Stimulated activated effector memory CD8-positive, alpha-beta T cell treated with anti-CD3 and anti-CD28 coated beads, Interleukin-12 subunit alpha, Interleukin-12 subunit beta, amount 100 ng/mL, for 72 hours (primary cell): Measurements from ENCODE around the gene RIBC2.
A peak's percentile ranks its signal among the peaks of the same experiment; 100 is the strongest.
"Not testable (repeated sequence)": the region's sequence is repeated elsewhere in the genome, so short reads cannot be mapped to it uniquely, and the experiment has no call there.

Experiments
- ATAC-seq: fragments of 150-1000 bp; cut with Tn5 transposase; 2 replicates; pipeline ENCODE4 v1.10.0; 2021
- DNase-seq, 2 donors: peaks; one replicate each; pipeline ENCODE4 v3.0.0; 2021 to 2022; ENCODE audit warnings: low spot score in 2 of 2
- H3K27ac Mint-ChIP-seq: one replicate; pipeline ENCODE4 v1.8.0; 2022; ENCODE audit warnings: mild to moderate bottlenecking, mixed read lengths
- H3K36me3 Mint-ChIP-seq: one replicate; pipeline ENCODE4 v1.8.0; 2022; ENCODE audit warnings: mild to moderate bottlenecking, mixed read lengths
- H3K4me1 Mint-ChIP-seq: one replicate; pipeline ENCODE4 v1.8.0; 2022; ENCODE audit warnings: mixed read lengths
- H3K4me3 Mint-ChIP-seq: one replicate; pipeline ENCODE4 v1.8.0; 2022; ENCODE audit warnings: mild to moderate bottlenecking, mixed read lengths
- H3K9me3 Mint-ChIP-seq: one replicate; pipeline ENCODE4 v1.8.0; 2022; ENCODE audit warnings: mixed read lengths

Gene RIBC2

DNA sequence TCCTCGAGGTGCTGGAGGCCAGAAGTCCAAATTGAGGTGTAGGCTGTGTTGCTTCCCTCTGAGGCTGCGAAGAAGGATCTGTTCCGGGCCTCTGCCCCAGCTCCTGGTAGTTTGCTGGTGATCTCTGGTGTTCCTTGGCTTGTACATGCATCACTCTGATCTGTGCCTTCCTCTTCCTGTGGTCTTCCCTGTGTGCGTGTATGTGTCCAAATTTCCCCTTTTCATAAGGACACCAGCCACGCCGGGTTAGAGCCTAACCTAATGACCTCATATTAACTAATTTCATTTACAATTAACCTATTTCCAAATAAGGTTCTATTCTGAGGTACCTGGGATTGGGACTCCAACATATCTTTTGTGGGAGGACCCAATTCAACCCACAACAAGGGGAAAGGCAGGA, 21.5 kb downstream of the RIBC2 start:
- no peaks in the 10 kb centered on the region for H3K9me3 Mint-ChIP-seq
- H3K36me3 Mint-ChIP-seq = peaks cover 5% of the 10 kb centered on the region
- ATAC-seq = no peak
- DNase-seq = no peak
- H3K4me1 Mint-ChIP-seq = peaks cover 9% of the 10 kb centered on the region
- H3K27ac Mint-ChIP-seq = peak overlapping the region; percentile 43
- H3K4me3 Mint-ChIP-seq = no peak overlapping the region

DNA sequence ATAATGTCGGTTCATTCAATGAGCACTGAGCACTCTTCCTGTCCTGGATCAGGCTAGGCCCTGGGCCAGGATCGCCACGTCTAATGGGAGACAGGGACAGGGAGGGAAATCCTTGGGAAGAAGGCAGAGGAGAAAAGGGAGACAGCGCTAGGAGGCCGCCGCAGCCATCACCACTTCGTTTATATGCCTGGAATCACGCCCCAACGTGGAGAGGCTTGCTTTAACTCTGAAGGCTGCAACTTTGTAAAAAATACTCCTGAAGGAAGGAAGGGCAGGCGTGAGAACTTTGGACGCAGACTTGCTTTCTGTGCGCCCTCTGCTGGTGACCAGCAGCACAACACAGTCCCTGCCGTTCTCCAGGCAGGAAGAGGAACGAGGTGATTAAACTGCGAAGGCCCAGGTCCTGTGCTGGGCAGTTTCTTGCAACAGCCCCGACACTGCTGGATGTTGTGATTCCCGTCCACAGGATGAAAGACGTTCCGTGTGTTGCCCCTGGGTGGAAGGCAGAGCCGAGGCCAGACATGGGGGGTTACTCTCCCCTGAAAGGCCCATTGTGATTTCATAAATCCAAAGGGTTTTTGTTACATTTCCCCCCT, 22.1 kb downstream of the RIBC2 start:
- peak; percentile 82 for ATAC-seq
- no peaks in the 10 kb centered on the region for H3K9me3 Mint-ChIP-seq
- no peak overlapping the region for H3K4me3 Mint-ChIP-seq
- peak; percentile 73 to 85 for DNase-seq
- peaks cover 5% of the 10 kb centered on the region for H3K36me3 Mint-ChIP-seq
- H3K4me1 Mint-ChIP-seq = peaks cover 10% of the 10 kb centered on the region
- H3K27ac Mint-ChIP-seq = peak overlapping the region; percentile 43

DNA sequence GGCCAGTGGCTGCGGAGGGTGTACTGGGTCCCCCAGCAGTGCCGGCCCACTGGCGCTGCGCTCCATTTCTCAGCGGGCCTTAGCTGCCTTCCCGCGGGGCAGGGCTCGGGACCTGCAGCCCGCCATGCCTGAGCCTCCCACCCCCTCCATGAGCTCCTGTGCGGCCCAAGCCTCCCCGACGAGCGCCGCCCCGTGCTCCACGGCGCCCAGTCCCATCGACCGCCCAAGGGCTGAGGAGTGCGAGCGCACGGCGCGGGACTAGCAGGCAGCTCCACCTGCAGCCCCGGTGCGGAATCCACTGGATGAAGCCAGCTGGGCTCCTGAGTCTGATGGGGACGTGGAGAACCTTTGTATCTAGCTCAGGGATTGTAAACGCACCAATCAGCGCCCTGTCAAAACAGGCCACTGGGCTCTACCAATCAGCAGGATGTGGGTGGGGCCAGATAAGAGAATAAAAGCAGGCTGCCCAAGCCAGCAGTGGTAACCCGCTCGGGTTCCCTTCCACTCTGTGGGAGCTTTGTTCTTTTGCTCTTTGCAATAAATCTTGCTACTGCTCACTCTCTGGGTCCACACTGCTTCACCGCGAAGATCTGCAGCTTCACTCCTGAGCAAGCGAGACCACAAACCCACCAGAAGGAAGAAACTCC, 23.5 kb downstream of the RIBC2 start:
- Mint-ChIP-seq H3K4me1 (peaks cover 19% of the 10 kb centered on the region), H3K4me3 (peak overlapping the region; percentile 8)
- not testable (repeated sequence) for H3K36me3 Mint-ChIP-seq, H3K9me3 Mint-ChIP-seq, ATAC-seq, H3K27ac Mint-ChIP-seq, DNase-seq

DNA sequence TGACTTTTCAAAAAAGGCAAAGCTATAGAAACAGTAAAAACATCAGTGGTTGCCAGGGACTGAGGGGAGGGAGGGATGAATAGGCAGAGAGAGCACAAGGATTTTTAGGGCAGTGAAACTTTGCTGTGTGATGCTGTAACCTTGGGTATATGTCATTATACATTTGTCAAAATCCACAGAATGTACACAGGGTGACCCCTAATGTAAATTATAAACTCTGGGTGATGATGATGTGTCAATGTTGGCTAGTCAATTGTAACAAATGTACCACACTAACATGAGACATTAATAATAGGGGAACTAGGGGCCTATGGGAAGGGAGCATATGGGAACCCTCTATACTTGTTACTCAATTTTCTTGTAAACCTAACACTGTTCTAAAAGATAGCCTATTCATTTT, 24.8 kb downstream of the RIBC2 start:
- H3K9me3 Mint-ChIP-seq = no peaks in the 10 kb centered on the region

DNA sequence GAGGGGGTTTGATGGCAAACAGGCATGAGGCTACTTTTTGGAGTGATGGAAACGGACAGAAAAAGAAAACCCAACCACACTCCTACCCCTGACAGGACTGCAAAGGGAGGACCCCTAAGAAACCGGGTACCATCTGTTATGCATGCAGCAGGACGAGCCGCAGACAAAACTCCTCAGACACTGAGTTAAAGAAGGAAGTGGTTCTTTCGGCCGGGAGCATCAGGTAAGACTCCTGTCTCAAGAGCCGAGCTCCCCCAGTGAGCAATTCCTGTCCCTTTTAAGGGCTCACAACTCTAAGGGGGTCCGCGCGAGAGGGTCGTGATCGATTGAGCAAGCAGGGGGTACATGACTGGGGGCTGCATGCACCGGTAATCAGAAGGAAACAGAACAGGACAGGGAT, 27.2 kb downstream of the RIBC2 start:
- H3K27ac Mint-ChIP-seq, H3K4me3 Mint-ChIP-seq, H3K36me3 Mint-ChIP-seq, H3K9me3 Mint-ChIP-seq, DNase-seq, ATAC-seq: not testable (repeated sequence)
- peaks cover 12% of the 10 kb centered on the region for H3K4me1 Mint-ChIP-seq

More for the DNA sequence above, 24.8 kb downstream of the RIBC2 start:
- Mint-ChIP-seq H3K4me1 (peaks cover 19% of the 10 kb centered on the region), H3K4me3 (no peak overlapping the region), H3K27ac (no peak overlapping the region), H3K36me3 (peaks cover 5% of the 10 kb centered on the region)
- DNase-seq (no peak), ATAC-seq (no peak)

DNA sequence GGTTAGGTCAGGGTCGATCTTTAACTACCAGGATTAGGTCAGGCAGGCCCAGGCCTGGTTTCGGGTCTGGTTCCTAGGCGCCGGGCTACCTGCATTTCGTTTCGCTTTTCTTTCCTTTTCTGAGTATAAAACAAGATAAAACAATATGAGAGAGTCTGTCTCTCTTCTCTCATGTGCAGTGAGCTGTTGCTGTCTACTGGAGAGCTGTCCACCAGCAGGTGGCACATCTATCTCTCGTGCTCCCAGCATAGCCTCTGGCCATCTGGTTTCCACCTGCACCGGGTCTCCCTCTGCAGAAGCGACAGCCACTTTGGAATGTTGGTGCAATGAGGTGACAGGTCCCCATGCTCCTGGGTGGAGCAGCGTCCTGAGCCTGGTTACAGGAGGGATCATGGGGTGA, 27.6 kb downstream of the RIBC2 start:
- H3K4me1 Mint-ChIP-seq = peaks cover 10% of the 10 kb centered on the region
- no peaks in the 10 kb centered on the region for H3K36me3 Mint-ChIP-seq
- no peak overlapping the region for H3K4me3 Mint-ChIP-seq
- H3K27ac Mint-ChIP-seq = peak overlapping the region; percentile 17
- DNase-seq (no peak), ATAC-seq (peak; percentile 68)
- H3K9me3 Mint-ChIP-seq = no peaks in the 10 kb centered on the region

DNA sequence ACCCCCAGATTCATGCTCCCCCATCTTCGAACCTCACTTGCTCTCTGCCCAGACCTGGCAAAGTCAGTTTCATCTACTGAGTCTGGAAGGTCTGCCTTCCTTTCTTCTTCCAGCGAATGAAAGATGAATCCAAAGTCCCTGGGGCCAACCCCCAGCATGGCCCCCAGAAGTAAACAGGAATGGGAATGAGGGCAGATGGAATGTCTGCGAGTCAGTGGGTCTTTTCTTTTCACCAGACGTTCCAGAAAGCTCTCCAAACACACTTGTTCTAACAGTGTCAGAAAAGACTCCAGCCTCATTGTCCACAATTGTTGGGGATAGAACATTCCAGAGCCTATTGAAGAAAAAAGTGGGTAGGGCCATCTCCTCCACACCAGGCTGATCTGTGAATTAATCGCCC, 28.6 kb downstream of the RIBC2 start:
- ATAC-seq (no peak), DNase-seq (no peak)
- no peaks in the 10 kb centered on the region for H3K9me3 Mint-ChIP-seq
- H3K4me3 Mint-ChIP-seq = no peak overlapping the region
- no peaks in the 10 kb centered on the region for H3K36me3 Mint-ChIP-seq
- peaks cover 10% of the 10 kb centered on the region for H3K4me1 Mint-ChIP-seq
- no peak overlapping the region for H3K27ac Mint-ChIP-seq

DNA sequence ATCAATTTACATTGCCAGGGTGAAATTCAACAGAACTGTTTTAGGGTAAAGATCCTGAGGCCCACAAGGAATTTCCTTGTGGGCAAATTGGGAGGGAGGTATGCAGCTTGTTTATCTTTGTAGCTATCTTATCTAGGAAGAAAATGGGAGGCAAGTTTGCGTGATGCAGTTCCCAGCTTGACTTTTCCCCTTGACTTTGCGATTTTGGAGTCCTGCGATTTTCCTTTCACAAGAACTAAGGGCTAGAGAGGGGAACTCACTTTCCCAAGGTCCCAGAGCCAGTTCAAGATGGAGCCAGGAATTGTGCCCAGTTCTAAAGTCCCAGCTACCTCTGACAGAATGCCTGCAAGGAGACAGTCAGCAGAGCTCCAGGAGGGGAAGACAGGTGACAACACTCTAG, 30.7 kb downstream of the RIBC2 start:
- H3K27ac Mint-ChIP-seq = no peak overlapping the region
- no peak for ATAC-seq

DNA sequence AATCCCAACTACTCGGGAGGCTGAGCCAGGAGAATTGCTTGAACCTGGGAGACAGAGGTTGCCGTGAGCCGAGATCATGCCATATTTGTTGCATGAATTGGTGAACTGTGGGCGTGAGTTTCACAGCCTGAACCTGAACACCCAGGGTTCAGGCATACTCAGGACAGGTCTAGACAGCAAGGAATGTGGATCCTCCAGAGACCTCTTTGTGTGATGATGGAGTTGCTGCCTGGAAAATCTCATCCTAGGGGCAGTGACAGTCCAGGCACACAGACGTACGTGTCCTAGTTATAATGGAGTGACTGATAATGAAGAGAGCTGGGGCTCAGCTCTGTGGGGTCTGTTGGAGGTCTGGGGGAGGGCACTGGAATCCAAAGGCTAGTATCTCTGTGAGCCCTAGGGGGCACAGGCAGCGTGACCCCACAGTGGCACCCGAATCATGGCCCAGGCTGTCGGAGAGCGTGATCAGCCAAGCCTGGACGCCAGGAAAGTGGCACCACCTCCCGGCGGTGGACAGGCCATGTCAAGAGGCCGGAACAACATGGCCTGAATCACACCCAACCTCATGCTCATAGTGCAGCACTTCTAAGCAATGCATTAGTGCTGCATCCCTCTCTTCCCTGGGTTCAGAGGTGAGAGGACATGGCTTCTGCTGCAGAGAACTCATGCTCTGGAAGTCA, 31.7 kb downstream of the RIBC2 start:
- ATAC-seq (no peak), DNase-seq (no peak)
- Mint-ChIP-seq H3K4me3 (no peak overlapping the region), H3K27ac (no peak overlapping the region), H3K9me3 (no peaks in the 10 kb centered on the region), H3K4me1 (peaks cover 10% of the 10 kb centered on the region), H3K36me3 (no peaks in the 10 kb centered on the region)

More for the DNA sequence above, 30.7 kb downstream of the RIBC2 start:
- H3K9me3 Mint-ChIP-seq = no peaks in the 10 kb centered on the region
- no peak for DNase-seq
- no peak overlapping the region for H3K4me3 Mint-ChIP-seq
- H3K36me3 Mint-ChIP-seq = no peaks in the 10 kb centered on the region
- H3K4me1 Mint-ChIP-seq = peaks cover 10% of the 10 kb centered on the region

DNA sequence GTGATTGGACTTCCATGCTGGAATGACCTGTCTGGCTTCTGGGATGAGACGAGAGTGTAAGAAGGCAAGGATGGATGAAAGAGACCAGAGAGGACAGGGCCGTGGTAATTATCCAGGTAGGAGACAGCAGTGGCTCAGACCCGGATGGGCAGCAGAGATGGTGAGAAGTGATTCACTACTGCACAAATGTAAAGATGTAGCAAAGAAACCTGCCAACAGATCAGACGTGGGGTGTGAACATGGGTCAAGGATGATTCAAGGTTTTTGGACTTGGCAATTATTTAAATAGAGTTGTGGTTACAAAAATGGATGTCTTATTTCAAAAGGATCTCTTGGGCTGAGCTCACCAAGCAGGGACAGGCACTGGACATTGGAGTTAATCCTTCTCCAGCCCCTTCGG, 32.7 kb downstream of the RIBC2 start:
- no peaks in the 10 kb centered on the region for H3K9me3 Mint-ChIP-seq
- H3K27ac Mint-ChIP-seq = no peak overlapping the region
- peaks cover 3% of the 10 kb centered on the region for H3K4me1 Mint-ChIP-seq
- DNase-seq = no peak
- no peaks in the 10 kb centered on the region for H3K36me3 Mint-ChIP-seq
- no peak overlapping the region for H3K4me3 Mint-ChIP-seq
- ATAC-seq = no peak

DNA sequence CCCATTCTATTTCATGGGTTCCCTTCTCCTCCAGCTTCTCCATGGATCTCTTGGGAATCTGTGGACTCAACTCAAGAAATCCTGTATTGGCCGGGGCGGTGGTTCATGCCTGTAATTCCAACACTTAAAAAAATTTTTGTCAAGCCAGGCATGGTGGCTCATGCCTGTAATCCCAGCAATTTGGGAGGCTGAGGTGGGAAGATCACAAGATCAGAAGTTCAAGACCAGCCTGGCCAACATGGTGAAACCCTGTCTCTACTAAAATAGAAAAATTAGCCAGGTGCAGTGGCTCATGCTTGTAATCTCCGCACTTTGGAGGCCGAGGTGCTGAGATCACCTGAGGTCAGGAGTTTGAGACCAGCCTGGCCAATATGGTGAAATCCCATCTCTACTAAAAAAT, 34.1 kb downstream of the RIBC2 start:
- not testable (repeated sequence) for ATAC-seq, H3K4me1 Mint-ChIP-seq, H3K4me3 Mint-ChIP-seq, H3K27ac Mint-ChIP-seq, H3K9me3 Mint-ChIP-seq, H3K36me3 Mint-ChIP-seq, DNase-seq

DNA sequence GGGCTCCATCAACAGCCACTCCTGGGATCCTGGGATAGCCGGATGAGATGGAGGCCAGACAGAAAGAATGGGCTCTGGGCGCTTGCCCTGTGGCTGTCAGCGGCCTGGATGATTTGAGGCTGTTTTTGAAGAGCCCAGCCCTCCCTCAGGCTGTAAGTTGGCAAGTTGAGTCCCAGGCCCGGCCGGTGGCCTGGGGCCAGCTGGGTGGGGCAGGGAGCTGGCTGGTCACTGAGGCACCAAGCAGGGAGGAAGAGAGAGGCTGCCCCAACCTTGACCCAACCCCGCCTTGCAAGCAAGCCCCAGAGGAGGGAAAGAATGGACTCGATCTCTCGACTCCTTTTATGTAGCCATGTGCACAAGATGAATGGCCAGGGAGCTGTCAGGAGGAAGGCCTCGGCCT, 34.9 kb downstream of the RIBC2 start:
- no peak for ATAC-seq
- no peak for DNase-seq
- Mint-ChIP-seq H3K4me1 (no peaks in the 10 kb centered on the region), H3K36me3 (no peaks in the 10 kb centered on the region), H3K27ac (no peak overlapping the region), H3K4me3 (no peak overlapping the region), H3K9me3 (no peaks in the 10 kb centered on the region)

DNA sequence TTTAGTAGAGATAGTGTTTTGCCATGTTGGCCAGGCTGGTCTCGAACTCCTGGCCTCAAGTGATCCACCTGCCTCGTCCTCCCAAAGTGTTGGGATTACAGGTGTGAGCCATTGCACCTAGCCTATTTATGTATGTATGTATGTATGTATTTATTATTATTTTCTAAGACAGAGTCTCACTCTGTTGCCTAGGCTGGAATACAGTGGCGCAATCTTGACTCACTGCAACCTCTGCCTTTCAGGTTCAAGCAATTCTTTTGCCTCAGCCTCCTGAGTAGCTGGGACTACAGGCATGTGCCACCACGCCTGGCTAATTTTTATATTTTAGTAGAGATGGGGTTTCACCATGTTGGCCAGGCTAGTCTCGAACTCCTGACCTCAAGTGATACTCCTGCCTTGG, 35.9 kb downstream of the RIBC2 start:
- ATAC-seq, H3K4me3 Mint-ChIP-seq, H3K27ac Mint-ChIP-seq: not testable (repeated sequence)

DNA sequence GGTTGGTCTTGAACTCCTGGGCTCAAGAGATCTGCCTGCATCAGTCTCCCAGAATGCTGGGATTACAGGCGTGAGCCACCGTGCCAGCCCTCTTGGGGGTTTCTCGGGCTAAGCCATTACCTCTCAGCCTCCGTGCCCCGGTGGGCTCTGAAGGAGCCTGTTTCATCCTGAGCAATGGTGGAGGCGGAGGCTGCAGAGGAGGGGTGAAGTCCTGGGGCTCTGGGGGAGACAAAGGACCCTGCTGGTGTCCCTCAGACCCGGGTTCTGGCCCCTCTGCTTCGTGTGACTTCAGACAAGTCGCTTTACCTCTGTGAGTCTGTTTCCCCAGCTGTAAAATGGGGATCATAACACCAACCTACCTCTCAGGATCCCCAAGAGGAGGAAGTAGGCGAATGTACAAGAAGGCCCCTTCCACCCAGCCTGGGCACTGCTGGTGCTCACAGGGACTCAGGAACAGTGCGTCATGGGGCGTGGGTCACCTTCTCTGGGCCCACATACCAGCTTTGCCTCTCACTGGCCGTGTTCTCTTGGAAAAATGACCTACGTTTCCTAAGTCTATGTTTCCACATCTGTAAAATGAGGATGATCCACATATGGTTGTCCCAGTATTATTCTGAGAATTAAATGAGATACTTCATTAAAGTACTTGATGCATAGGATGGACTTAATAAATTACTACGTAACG, 36.8 kb downstream of the RIBC2 start:
- H3K9me3 Mint-ChIP-seq = no peaks in the 10 kb centered on the region
- no peak for ATAC-seq
- no peaks in the 10 kb centered on the region for H3K4me1 Mint-ChIP-seq
- DNase-seq = no peak
- H3K27ac Mint-ChIP-seq = no peak overlapping the region
- no peaks in the 10 kb centered on the region for H3K36me3 Mint-ChIP-seq
- H3K4me3 Mint-ChIP-seq = no peak overlapping the region

More for the DNA sequence above, 35.9 kb downstream of the RIBC2 start:
- not testable (repeated sequence) for DNase-seq, H3K9me3 Mint-ChIP-seq, H3K4me1 Mint-ChIP-seq, H3K36me3 Mint-ChIP-seq

DNA sequence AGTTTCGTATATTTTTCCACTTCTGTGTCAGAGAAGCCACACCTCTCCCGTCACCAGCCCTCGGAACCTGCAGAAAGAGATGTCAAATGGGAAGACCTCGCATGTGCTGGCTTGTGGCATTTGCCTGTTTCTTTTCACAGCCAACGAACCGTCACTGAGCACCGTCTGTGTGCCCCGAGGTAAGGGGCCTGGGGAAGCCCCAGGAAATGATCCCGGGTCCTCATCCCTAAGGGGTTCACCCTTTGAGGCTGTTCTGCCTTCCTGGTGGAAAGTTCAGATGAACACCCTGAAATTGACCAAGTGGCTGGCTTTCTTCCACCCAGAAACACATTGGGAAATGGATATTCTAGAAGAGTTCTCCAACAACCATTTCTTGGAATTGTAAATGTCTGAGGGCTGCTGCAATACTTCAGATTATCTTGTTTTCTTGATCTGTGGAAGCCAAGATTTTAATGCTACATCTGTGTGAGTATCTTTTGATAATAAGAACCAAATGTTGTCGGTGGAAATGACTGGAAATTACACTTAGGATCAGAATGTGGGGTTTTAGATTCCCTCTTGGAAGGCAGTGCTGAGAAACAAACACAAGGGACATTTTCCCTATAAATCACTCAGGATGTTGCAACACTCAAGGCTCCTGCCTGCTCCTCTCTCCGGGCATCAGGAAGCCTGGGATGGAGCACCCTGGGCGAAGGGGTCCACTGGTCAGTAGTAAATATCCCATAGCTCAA, 37.6 kb downstream of the RIBC2 start:
- Mint-ChIP-seq H3K4me3 (no peak overlapping the region), H3K9me3 (no peaks in the 10 kb centered on the region), H3K27ac (no peak overlapping the region), H3K4me1 (no peaks in the 10 kb centered on the region), H3K36me3 (no peaks in the 10 kb centered on the region)
- ATAC-seq (no peak), DNase-seq (no peak)
